HepG2 (cell line): ENCODE measurements around the gene SNRPD2. TPM values are rescaled to one million over a fixed set of nuclear protein-coding genes. Genes with fewer than 3 reads are reported as not detected.

ENCODE experiments used
- ATAC-seq: fragments of 200-7000 bp; cut with Tn5 transposase; 3 replicates; pipeline ENCODE4 v1.9.1; 2020; ENCODE audit warnings: mild to moderate bottlenecking, moderate library complexity
- BruUV-seq: library from RNA; stranded (reverse); fragments of 400-500 nt; replicated peaks from 2 replicates; lab custom pipeline; 2021; lab: Mats Ljungman, UMichigan
- CTCF ChIA-PET: fragments of 300-600 bp; formaldehyde crosslinking; extraction: SDS; loops from one replicate; lab custom pipeline; 2021; ENCODE audit warnings: low total read pairs, inconsistent platforms, low intra/inter-chr PET ratio; lab: Yijun Ruan, JAX
- POLR2A ChIA-PET: fragments of 350-600 bp; sonication (Branson Sonifier 250); formaldehyde crosslinking; loops from one replicate; lab custom pipeline; 2020; ENCODE audit warnings: antibody characterized with exemption, inconsistent platforms; lab: Yijun Ruan, JAX
- DNase-seq: peaks from one replicate; pipeline ENCODE4 v3.0.0-alpha.2; 2015; ENCODE audit warnings: low spot score
- FAIRE-seq: peaks from 3 replicates; lab custom pipeline; 2011; peaks lifted over from hg19 to GRCh38; lab: Jason Lieb, UNC
- H2AFZ ChIP-seq: one replicate; pipeline ENCODE4 v1.6.1; 2011; ENCODE audit warnings: low read length, inconsistent platforms
- H3K27ac ChIP-seq: fragments of 300-600 bp; 3 replicates; pipeline ENCODE4 v1.8.0; 2011; ENCODE audit warnings: mixed run types, mild to moderate bottlenecking, mixed read lengths, low read length, inconsistent platforms; ENCODE audit not compliant: insufficient read depth; ENCODE audit errors: extremely low read length
- H3K27me3 ChIP-seq, 2 experiments: fragments of 200-600 bp in 1 of 2; 2 replicates in 1 of 2; 3 replicates in 1 of 2; pipeline versions ENCODE4 v1.6.0 to v1.8.0; 2011; ENCODE audit warnings: low read length in 2 of 2, mild to moderate bottlenecking in 2 of 2, moderate library complexity in 2 of 2, inconsistent platforms in 1 of 2; ENCODE audit not compliant: insufficient read depth in 2 of 2, control insufficient read depth in 1 of 2
- H3K36me3 ChIP-seq, 2 experiments: fragments of 200-600 bp in 1 of 2; replicated peaks in 1 of 2; 2 replicates in 1 of 2; 3 replicates in 1 of 2; pipeline versions ENCODE4 v1.5.1 to v1.8.0; 2011; ENCODE audit warnings: low read length in 2 of 2, inconsistent platforms in 1 of 2; ENCODE audit not compliant: insufficient read depth in 2 of 2, control insufficient read depth in 1 of 2
- H3K4me1 ChIP-seq: 2 replicates; pipeline ENCODE4 v1.5.1; 2012; ENCODE audit warnings: low read length, inconsistent platforms; ENCODE audit not compliant: insufficient read depth
- H3K4me2 ChIP-seq: 2 replicates; pipeline ENCODE4 v1.6.0; 2011; ENCODE audit warnings: low read depth, low read length, inconsistent platforms
- H3K4me3 ChIP-seq, 3 experiments: fragments of 200-600 bp in 1 of 3; sonication (generic), shearing (Covaris generic) in 1 of 3; replicated peaks in 1 of 3; 2 replicates each; pipeline ENCODE4 v1.5.1; 2011 to 2016; ENCODE audit warnings: low read length in 3 of 3, inconsistent platforms in 2 of 3, low read depth in 2 of 3, mild to moderate bottlenecking in 2 of 3, control low read depth in 1 of 3, mixed read lengths in 1 of 3; ENCODE audit not compliant: insufficient read depth in 1 of 3
- H3K79me2 ChIP-seq: one replicate; pipeline ENCODE4 v1.6.1; 2011; ENCODE audit warnings: low read length, inconsistent platforms; ENCODE audit not compliant: insufficient read depth
- H3K9ac ChIP-seq: 2 replicates; pipeline ENCODE4 v1.6.0; 2011; ENCODE audit warnings: mild to moderate bottlenecking, low read depth, low read length, inconsistent platforms; ENCODE audit not compliant: insufficient read depth
- H3K9me3 ChIP-seq: 2 replicates; pipeline ENCODE4 v1.5.1; 2012; ENCODE audit warnings: mild to moderate bottlenecking, low read length
- H4K20me1 ChIP-seq: 2 replicates; pipeline ENCODE4 v1.6.0; 2011; ENCODE audit warnings: inconsistent platforms, mild to moderate bottlenecking, low read length, moderate library complexity; ENCODE audit not compliant: insufficient read depth
- DBP ChIP-seq: sonication (generic); formaldehyde crosslinking; IDR thresholded peaks from 2 replicates; pipeline ENCODE4 v1.4.0; 2020; ENCODE audit warnings: missing genetic modification reagents; ENCODE audit errors: not compliant biosample characterization
- NFYB ChIP-seq: sonication (generic); formaldehyde crosslinking; IDR thresholded peaks from 2 replicates; pipeline ENCODE4 v1.4.0; 2020; ENCODE audit warnings: missing genetic modification reagents
- NFYC ChIP-seq: IDR thresholded peaks from 2 replicates; pipeline ENCODE4 v1.6.1; 2016; ENCODE audit warnings: missing genetic modification reagents, missing compliant biosample characterization
- ZBTB3 ChIP-seq: sonication (generic); formaldehyde crosslinking; IDR thresholded peaks from 2 replicates; pipeline ENCODE4 v1.4.0; 2020; ENCODE audit warnings: low read depth, mild to moderate bottlenecking, moderate library complexity, missing genetic modification reagents, borderline replicate concordance
- ZNF142 ChIP-seq: sonication (generic); formaldehyde crosslinking; IDR thresholded peaks from 2 replicates; pipeline ENCODE4 v1.4.0; 2020; ENCODE audit warnings: missing genetic modification reagents
- ZNF768 ChIP-seq: sonication (generic); formaldehyde crosslinking; IDR thresholded peaks from 2 replicates; pipeline ENCODE4 v1.4.0; 2020; ENCODE audit warnings: missing genetic modification reagents
- WGBS: methylation state at CpG from one replicate; pipeline ENCODE4 v1.1.6; 2017; ENCODE audit warnings: low lambda C conversion rate; 5-methylcytosine and 5-hydroxymethylcytosine counted together
- in situ Hi-C: cut with HindIII; loops from 2 replicates; pipeline ENCODE4 v1.10.0; 2017; ENCODE audit warnings: low pct_unique_long_range_greater_than_20kb; ENCODE audit not compliant: extremely low pct_ligation_motif_present
- intact Hi-C: fragments of 100-400 bp; cut with micrococcal nuclease; formaldehyde crosslinking; loops from one replicate; pipeline ENCODE4 v1.10.0; 2022; ENCODE audit not compliant: unreplicated experiment
- polyA plus RNA-seq, 8 experiments: library from polyadenylated mRNA; depleted of rRNA in 3 of 8; stranded (reverse) in 7 of 8; unstranded in 1 of 8; fragments of >200 nt; fragmentation: Illumina TruSeq in 4 of 8; extraction: Trizol in 4 of 8; gene quantifications; 2 replicates each; pipeline versions ENCODE4 v1.2.1 to v1.2.3, GENCODE V29; 2011 to 2016; ENCODE audit warnings: low read depth in 4 of 8, missing spikeins in 1 of 8, mixed read lengths in 1 of 8; ENCODE audit not compliant: insufficient read depth in 1 of 8
- total RNA-seq, 5 experiments: library from RNA; depleted of rRNA; stranded (reverse); fragments of >200 nt; fragmentation: Illumina TruSeq; extraction: Trizol; gene quantifications; 2 replicates each; pipeline ENCODE4 v1.2.3, GENCODE V29; 2016; ENCODE audit warnings: low read depth in 1 of 5
- TF ChIP-seq, protein P1 (sequence below): fragments of 450-650 bp; IDR thresholded peaks from 2 replicates; pipeline ENCODE4 v1.6.1; 2016
- TF ChIP-seq, protein P2 (sequence below): sonication (generic); formaldehyde crosslinking; IDR thresholded peaks from 2 replicates; pipeline ENCODE4 v1.4.0; 2020; ENCODE audit warnings: missing genetic modification reagents

The SNRPD2 gene
- total and polyA plus RNA-seq, 2 of the 13 experiments (the other 11 are each of a cell fraction or from before 2014, with no cell fraction given), result 299 to 485 TPM

GRCh38 chr19:45739498-45740439 is 48.0 kb upstream of the SNRPD2 start:
- peaks cover 59% of the 10 kb centered on the region for H3K4me1 ChIP-seq
- WGBS, result 38% methylated on average over 10 of the region's 10 CpGs
- intact Hi-C loops, result no loop called here
- BruUV-seq, result no TSS peak
- H4K20me1 ChIP-seq, result no peaks in the 10 kb centered on the region
- H3K4me2 ChIP-seq, result peak overlapping the region; percentile 29; the same call in 1 of the 2 replicates
- FAIRE-seq, result peak; percentile 39
- H3K27me3 ChIP-seq, result peaks cover 0 to 5% of the 10 kb centered on the region in 2 experiments; a peak in 1 of 5 replicates
- no peak overlapping the region for H3K27ac ChIP-seq
- peak overlapping the region; percentile 90 for H2AFZ ChIP-seq
- H3K4me3 ChIP-seq, result no peak overlapping the region; a peak in 1 of 6 replicates
- peak overlapping the region; percentile 12; the same call in 1 of the 2 replicates for H3K9ac ChIP-seq
- in situ Hi-C loops, result no loop called here
- H3K9me3 ChIP-seq, result no peaks in the 10 kb centered on the region
- ChIA-PET POLR2A (interaction anchor here (0.6 to 1.8 kb wide), 5 partner anchors 9 to 29 kb away, joined by 3 to 5 read pairs (median 4); partner anchors contain the start of genes FBXO46 and SIX5), CTCF (no interaction called here)
- no peak for ATAC-seq
- no peaks in the 10 kb centered on the region for H3K79me2 ChIP-seq
- H3K36me3 ChIP-seq, result no peaks in the 10 kb centered on the region
- DNase-seq, result peak; percentile 34
- TF ChIP-seq ZNF142 (CRISPR knock-in tag), result no peak
- peak; percentile 78; the same call in 1 of the 2 replicates for TF ChIP-seq ZNF768 (CRISPR knock-in tag)
- TF ChIP-seq, protein P1, sequence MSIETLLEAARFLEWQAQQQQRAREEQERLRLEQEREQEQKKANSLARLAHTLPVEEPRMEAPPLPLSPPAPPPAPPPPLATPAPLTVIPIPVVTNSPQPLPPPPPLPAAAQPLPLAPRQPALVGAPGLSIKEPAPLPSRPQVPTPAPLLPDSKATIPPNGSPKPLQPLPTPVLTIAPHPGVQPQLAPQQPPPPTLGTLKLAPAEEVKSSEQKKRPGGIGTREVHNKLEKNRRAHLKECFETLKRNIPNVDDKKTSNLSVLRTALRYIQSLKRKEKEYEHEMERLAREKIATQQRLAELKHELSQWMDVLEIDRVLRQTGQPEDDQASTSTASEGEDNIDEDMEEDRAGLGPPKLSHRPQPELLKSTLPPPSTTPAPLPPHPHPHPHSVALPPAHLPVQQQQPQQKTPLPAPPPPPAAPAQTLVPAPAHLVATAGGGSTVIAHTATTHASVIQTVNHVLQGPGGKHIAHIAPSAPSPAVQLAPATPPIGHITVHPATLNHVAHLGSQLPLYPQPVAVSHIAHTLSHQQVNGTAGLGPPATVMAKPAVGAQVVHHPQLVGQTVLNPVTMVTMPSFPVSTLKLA, result no peak
- TF ChIP-seq, protein P2, sequence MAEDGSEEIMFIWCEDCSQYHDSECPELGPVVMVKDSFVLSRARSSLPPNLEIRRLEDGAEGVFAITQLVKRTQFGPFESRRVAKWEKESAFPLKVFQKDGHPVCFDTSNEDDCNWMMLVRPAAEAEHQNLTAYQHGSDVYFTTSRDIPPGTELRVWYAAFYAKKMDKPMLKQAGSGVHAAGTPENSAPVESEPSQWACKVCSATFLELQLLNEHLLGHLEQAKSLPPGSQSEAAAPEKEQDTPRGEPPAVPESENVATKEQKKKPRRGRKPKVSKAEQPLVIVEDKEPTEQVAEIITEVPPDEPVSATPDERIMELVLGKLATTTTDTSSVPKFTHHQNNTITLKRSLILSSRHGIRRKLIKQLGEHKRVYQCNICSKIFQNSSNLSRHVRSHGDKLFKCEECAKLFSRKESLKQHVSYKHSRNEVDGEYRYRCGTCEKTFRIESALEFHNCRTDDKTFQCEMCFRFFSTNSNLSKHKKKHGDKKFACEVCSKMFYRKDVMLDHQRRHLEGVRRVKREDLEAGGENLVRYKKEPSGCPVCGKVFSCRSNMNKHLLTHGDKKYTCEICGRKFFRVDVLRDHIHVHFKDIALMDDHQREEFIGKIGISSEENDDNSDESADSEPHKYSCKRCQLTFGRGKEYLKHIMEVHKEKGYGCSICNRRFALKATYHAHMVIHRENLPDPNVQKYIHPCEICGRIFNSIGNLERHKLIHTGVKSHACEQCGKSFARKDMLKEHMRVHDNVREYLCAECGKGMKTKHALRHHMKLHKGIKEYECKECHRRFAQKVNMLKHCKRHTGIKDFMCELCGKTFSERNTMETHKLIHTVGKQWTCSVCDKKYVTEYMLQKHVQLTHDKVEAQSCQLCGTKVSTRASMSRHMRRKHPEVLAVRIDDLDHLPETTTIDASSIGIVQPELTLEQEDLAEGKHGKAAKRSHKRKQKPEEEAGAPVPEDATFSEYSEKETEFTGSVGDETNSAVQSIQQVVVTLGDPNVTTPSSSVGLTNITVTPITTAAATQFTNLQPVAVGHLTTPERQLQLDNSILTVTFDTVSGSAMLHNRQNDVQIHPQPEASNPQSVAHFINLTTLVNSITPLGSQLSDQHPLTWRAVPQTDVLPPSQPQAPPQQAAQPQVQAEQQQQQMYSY (CRISPR knock-in tag), result no peak
- peak; percentile 78 for TF ChIP-seq NFYC (CRISPR knock-in tag)
- TF ChIP-seq ZBTB3 (CRISPR knock-in tag), result no peak
- no peak for TF ChIP-seq DBP (CRISPR knock-in tag)
- peak; percentile 62 for TF ChIP-seq NFYB (CRISPR knock-in tag)
